Fibroblast of the aortic adventitia (primary cell): ENCODE measurements around the gene QRSL1. TPM values are rescaled to one million over a fixed set of nuclear protein-coding genes. Genes with fewer than 3 reads are reported as not detected.

Source experiments
- DNase-seq: peaks from one replicate; pipeline ENCODE4 v3.0.0-alpha.2; 2010; ENCODE audit warnings: low read depth
- H3K4me3 ChIP-seq: 2 replicates; pipeline ENCODE4 v1.5.1; 2011; ENCODE audit warnings: low read depth, mild to moderate bottlenecking, control low read depth, low read length, moderate library complexity
- CTCF ChIP-seq: IDR thresholded peaks from 2 replicates; pipeline ENCODE4 v1.5.1; 2011; ENCODE audit warnings: mild to moderate bottlenecking, low read length, control low read depth, inconsistent platforms; ENCODE audit not compliant: insufficient read depth
- total RNA-seq: library from RNA; depleted of rRNA; stranded (reverse); fragments of >200 nt; gene quantifications from 2 replicates; pipeline ENCODE4 v1.2.3, GENCODE V29; 2012; ENCODE audit warnings: low replicate concordance

Gene QRSL1
- total RNA-seq, 1 donor = 11.2 TPM

GRCh38 chr6:106648651-106649308 is 19.4 kb downstream of the QRSL1 start:
- no peak for TF ChIP-seq CTCF
- no peak for DNase-seq
- H3K4me3 ChIP-seq = no peak overlapping the region

- H3K4me3 ChIP-seq = no peak overlapping the region
- peak; percentile 3 for DNase-seq
Measured at GRCh38 chr6:106658469-106658868, 29.1 kb downstream of the QRSL1 start.

DNA sequence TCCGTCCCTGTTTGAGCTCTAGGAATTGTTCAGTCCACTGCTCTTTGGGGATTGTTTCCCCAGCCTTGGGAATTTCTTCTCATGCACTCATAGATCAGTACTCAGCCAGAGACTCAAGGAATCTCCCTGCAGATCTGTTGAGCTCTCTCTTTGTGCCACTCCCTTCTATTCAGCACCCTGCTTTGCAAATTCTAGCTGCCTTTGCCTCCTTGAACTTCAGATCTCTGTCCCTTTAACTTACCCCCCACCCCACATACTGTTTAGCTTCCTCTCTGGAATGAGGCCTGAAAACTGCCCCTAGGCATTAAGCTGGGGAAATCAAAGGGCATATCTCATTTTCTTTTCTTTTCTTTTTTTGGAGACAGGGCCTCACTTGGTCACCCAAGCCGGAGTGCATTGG is 30.5 kb downstream of the QRSL1 start:
- DNase-seq = no peak
- H3K4me3 ChIP-seq = no peak overlapping the region
- no peak for TF ChIP-seq CTCF

More at GRCh38 chr6:106658469-106658868, 29.1 kb downstream of the QRSL1 start:
- TF ChIP-seq CTCF = no peak

DNA sequence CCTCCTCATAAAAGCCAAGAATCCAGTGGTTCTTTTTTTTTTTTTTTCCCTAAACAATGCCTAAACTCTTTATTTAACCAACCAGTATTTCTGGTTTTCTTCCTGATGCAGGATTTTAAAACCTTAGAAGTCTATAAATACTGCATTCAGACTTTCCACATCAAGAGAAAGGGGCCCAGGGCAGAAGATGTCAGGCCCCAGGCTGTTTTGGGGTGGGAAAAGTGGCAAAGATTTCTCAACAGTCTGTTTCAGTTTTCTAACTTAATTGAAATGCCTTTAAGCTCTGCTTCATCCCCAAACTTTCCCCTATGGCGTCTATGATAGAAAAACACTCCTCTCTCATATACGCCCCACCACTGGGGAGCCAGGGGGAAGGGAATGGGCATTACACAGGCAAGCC is 33.1 kb downstream of the QRSL1 start:
- DNase-seq = no peak
- no peak overlapping the region for H3K4me3 ChIP-seq
- no peak for TF ChIP-seq CTCF

- no peak overlapping the region for H3K4me3 ChIP-seq
- no peak for DNase-seq
- TF ChIP-seq CTCF = no peak
Measured at GRCh38 chr6:106666282-106667021, 37.1 kb downstream of the QRSL1 start.

DNA sequence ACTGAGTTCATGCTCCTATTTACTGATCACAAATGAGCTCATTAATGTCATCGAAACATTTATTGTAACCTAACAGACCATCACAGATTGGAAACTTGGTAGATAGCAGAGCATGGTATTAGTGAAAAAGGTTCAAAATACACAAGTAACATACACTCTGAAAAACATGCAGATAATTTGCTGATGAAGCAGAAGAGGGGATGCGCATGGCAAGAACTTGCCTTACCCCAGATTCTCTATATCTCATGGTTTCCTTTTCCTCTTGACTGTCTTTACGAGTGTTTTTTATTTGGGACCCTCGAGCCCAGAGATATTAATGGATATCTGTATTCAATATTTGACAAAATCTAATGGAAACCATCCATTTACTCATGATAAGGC is 37.6 kb downstream of the QRSL1 start:
- DNase-seq = no peak
- TF ChIP-seq CTCF = no peak
- H3K4me3 ChIP-seq = no peak overlapping the region

GRCh38 chr6:106670236-106670635 is 40.9 kb downstream of the QRSL1 start:
- H3K4me3 ChIP-seq = no peak overlapping the region
- DNase-seq = no peak
- no peak for TF ChIP-seq CTCF
